GM12873 (cell line): ENCODE measurements around the gene MCL1.

Source experiments
- CTCF ChIP-seq: IDR thresholded peaks from 2 replicates; pipeline ENCODE4 v1.5.1; 2012; ENCODE audit warnings: low read depth, mild to moderate bottlenecking, moderate library complexity, low read length, control low read depth; ENCODE audit not compliant: insufficient read depth; ENCODE audit errors: missing control alignments

Gene MCL1

GRCh38 chr1:150606463-150607142 is 27.2 kb upstream of the MCL1 start:
- TF ChIP-seq CTCF, result no peak

- no peak for TF ChIP-seq CTCF
These were observed 24.8 kb upstream of the MCL1 start for GRCh38 chr1:150604226-150604588.

- no peak for TF ChIP-seq CTCF
These were observed 24.3 kb upstream of the MCL1 start for GRCh38 chr1:150603711-150604110.

GRCh38 chr1:150601540-150601939 is 22.1 kb upstream of the MCL1 start:
- no peak for TF ChIP-seq CTCF

- TF ChIP-seq CTCF, result no peak
These were observed 17.6 kb upstream of the MCL1 start for GRCh38 chr1:150596976-150597375.

GRCh38 chr1:150596095-150596892 is 16.9 kb upstream of the MCL1 start:
- no peak for TF ChIP-seq CTCF

GRCh38 chr1:150582371-150582770 is 3.0 kb upstream of the MCL1 start:
- TF ChIP-seq CTCF, result no peak
